ENCODE results near the gene MAP3K4.
A peak's percentile ranks its signal among the peaks of the same experiment; 100 is the strongest.

Gene MAP3K4

GRCh38 chr6:161161889-161162624 is 170.5 kb downstream of the MAP3K4 start:
- H3K9me3 Mint-ChIP-seq, result peaks cover 0 to 5% of the 10 kb centered on the region in 2 donors
- H3K4me3 Mint-ChIP-seq, result no peak overlapping the region

GRCh38 chr6:161162722-161163121 is 171.2 kb downstream of the MAP3K4 start:
- Mint-ChIP-seq H3K27me3 (no peaks in the 10 kb centered on the region), H3K4me3 (no peak overlapping the region), H3K27ac (no peak overlapping the region), H3K4me1 (no peaks in the 10 kb centered on the region), H3K9me3 (peaks cover 0 to 4% of the 10 kb centered on the region in 2 donors)
- ATAC-seq (no peak), DNase-seq (no peak)

More at GRCh38 chr6:161161889-161162624, 170.5 kb downstream of the MAP3K4 start:
- peak overlapping the region in 1 of 2 donors; percentile 50 for H3K27ac Mint-ChIP-seq
- ATAC-seq (peak; percentile 33), DNase-seq (no peak)
- no peaks in the 10 kb centered on the region for H3K4me1 Mint-ChIP-seq
- no peaks in the 10 kb centered on the region for H3K27me3 Mint-ChIP-seq

GRCh38 chr6:161163466-161164181 is 172.1 kb downstream of the MAP3K4 start:
- H3K27ac Mint-ChIP-seq, result no peak overlapping the region

GRCh38 chr6:161164182-161164625 is 172.6 kb downstream of the MAP3K4 start:
- H3K9me3 Mint-ChIP-seq, result no peaks in the 10 kb centered on the region
- no peaks in the 10 kb centered on the region for H3K27me3 Mint-ChIP-seq
- DNase-seq (no peak), ATAC-seq (no peak)
- H3K27ac Mint-ChIP-seq, result no peak overlapping the region
- H3K4me1 Mint-ChIP-seq, result no peaks in the 10 kb centered on the region
- H3K4me3 Mint-ChIP-seq, result no peak overlapping the region

More at GRCh38 chr6:161163466-161164181, 172.1 kb downstream of the MAP3K4 start:
- H3K4me1 Mint-ChIP-seq, result no peaks in the 10 kb centered on the region
- H3K4me3 Mint-ChIP-seq, result no peak overlapping the region
- ATAC-seq, result no peak
- H3K27me3 Mint-ChIP-seq, result no peaks in the 10 kb centered on the region
- no peaks in the 10 kb centered on the region for H3K9me3 Mint-ChIP-seq
- DNase-seq, result no peak

GRCh38 chr6:161166176-161166575 is 174.6 kb downstream of the MAP3K4 start:
- no peak overlapping the region for H3K4me3 Mint-ChIP-seq
- ATAC-seq, result no peak
- DNase-seq, result no peak
- peaks cover 0 to 5% of the 10 kb centered on the region in 2 donors for H3K9me3 Mint-ChIP-seq
- H3K4me1 Mint-ChIP-seq, result no peaks in the 10 kb centered on the region
- H3K27me3 Mint-ChIP-seq, result no peaks in the 10 kb centered on the region
- H3K27ac Mint-ChIP-seq, result no peak overlapping the region

- no peak for DNase-seq
- Mint-ChIP-seq H3K9me3 (peaks cover 0 to 5% of the 10 kb centered on the region in 2 donors), H3K4me3 (no peak overlapping the region), H3K27me3 (no peaks in the 10 kb centered on the region), H3K4me1 (no peaks in the 10 kb centered on the region), H3K27ac (no peak overlapping the region)
- no peak for ATAC-seq
Measured at GRCh38 chr6:161166677-161167076, 175.1 kb downstream of the MAP3K4 start.
